A204.1 (cell line): ENCODE data around the gene SORT1.
A peak's percentile ranks its signal among the peaks of the same experiment; 100 is the strongest.
"Not testable (repeated sequence)": the region's sequence is repeated elsewhere in the genome, so short reads cannot be mapped to it uniquely, and the experiment has no call there.

Source experiments
- FAIRE-seq: peaks from 2 replicates; lab custom pipeline; 2012; peaks lifted over from hg19 to GRCh38; lab: Jason Lieb, UNC

The SORT1 gene

GRCh38 chr1:109338091-109338490 lies 59.6 kb downstream of the SORT1 start:
- FAIRE-seq = no peak

GRCh38 chr1:109335091-109335490 lies 62.6 kb downstream of the SORT1 start:
- FAIRE-seq = no peak

GRCh38 chr1:109331113-109331512 lies 66.6 kb downstream of the SORT1 start:
- peak; percentile 30 for FAIRE-seq

GRCh38 chr1:109327285-109327684 lies 70.4 kb downstream of the SORT1 start:
- no peak for FAIRE-seq

- no peak for FAIRE-seq
These were observed 74.7 kb downstream of the SORT1 start for GRCh38 chr1:109322974-109323373.

GRCh38 chr1:109319114-109319513 lies 78.6 kb downstream of the SORT1 start:
- FAIRE-seq = no peak

- no peak for FAIRE-seq
These were observed 81.2 kb downstream of the SORT1 start for GRCh38 chr1:109316506-109316905.

GRCh38 chr1:109315288-109315687 lies 82.4 kb downstream of the SORT1 start:
- no peak for FAIRE-seq

- no peak for FAIRE-seq
These were observed 82.9 kb downstream of the SORT1 start for GRCh38 chr1:109314795-109315194.

GRCh38 chr1:109312978-109313775 lies 84.5 kb downstream of the SORT1 start:
- FAIRE-seq = no peak

GRCh38 chr1:109312246-109312645 lies 85.5 kb downstream of the SORT1 start:
- no peak for FAIRE-seq

- no peak for FAIRE-seq
These were observed 88.4 kb downstream of the SORT1 start for GRCh38 chr1:109309347-109309746.

GRCh38 chr1:109307274-109308021 lies 90.3 kb downstream of the SORT1 start:
- no peak for FAIRE-seq

- FAIRE-seq = no peak
These were observed 90.9 kb downstream of the SORT1 start, which contains the start of gene MYBPHL for GRCh38 chr1:109306832-109307273. TSS of gene MYBPHL (minus strand) at chr1:109307011. CDS start at chr1:109306991, 20 bp downstream.

GRCh38 chr1:109305991-109306390 lies 91.7 kb downstream of the SORT1 start:
- FAIRE-seq = not testable (repeated sequence)

- no peak for FAIRE-seq
These were observed 93.3 kb downstream of the SORT1 start for GRCh38 chr1:109304226-109304920.

GRCh38 chr1:109301874-109302273 lies 95.8 kb downstream of the SORT1 start:
- FAIRE-seq = no peak

GRCh38 chr1:109300650-109301151 lies 97.0 kb downstream of the SORT1 start:
- no peak for FAIRE-seq

GRCh38 chr1:109299558-109300343 lies 98.0 kb downstream of the SORT1 start:
- FAIRE-seq = no peak

GRCh38 chr1:109298666-109299557 lies 98.8 kb downstream of the SORT1 start:
- no peak for FAIRE-seq

GRCh38 chr1:109296782-109297181 lies 100.9 kb downstream of the SORT1 start:
- no peak for FAIRE-seq
